Midbrain (tissue), 1 donor: ENCODE measurements around the gene TPCN1.

Experiments used
- DNase-seq: peaks from one replicate; lab custom pipeline; 2025; lab: John Stamatoyannopoulos, UW

TPCN1 gene

DNA sequence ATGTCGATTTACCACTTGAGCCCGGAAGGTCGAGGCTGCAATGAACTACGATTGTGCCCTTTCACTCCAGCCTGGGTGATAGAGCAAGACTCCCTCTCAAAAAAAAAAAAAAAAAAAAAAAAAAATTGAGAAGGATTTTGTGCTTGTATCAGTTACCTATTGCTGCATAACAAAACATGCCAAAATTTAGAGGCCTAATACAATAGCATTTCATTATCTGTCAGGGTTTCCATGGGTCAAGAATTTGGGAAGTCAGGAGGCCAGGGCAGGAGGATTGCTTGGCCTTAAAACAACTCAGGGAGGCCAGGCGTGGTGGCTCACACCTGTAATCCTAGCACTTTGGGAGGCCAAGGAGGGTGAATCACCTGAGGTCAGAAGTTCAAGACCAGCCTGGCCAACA lies 118.3 kb downstream of the TPCN1 start:
- DNase-seq: no peak

GRCh38 chr12:113340061-113340460 lies 118.8 kb downstream of the TPCN1 start:
- DNase-seq: no peak

GRCh38 chr12:113341535-113341934 lies 120.3 kb downstream of the TPCN1 start:
- no peak for DNase-seq

- DNase-seq: no peak
These were observed 124.1 kb downstream of the TPCN1 start for GRCh38 chr12:113345318-113345717.

GRCh38 chr12:113346353-113346752 lies 125.1 kb downstream of the TPCN1 start:
- DNase-seq: no peak

- DNase-seq: no peak
These were observed 125.8 kb downstream of the TPCN1 start for GRCh38 chr12:113347107-113347506.

GRCh38 chr12:113347892-113348291 lies 126.6 kb downstream of the TPCN1 start:
- no peak for DNase-seq
